HG03097 (cell line): ENCODE measurements around the gene SRPK3.

Experiments used
- ATAC-seq: cut with Tn5 transposase; IDR thresholded peaks from one replicate; pipeline ENCODE4 v1.9.1; 2021; ENCODE audit not compliant: unreplicated experiment, low FRiP score

SRPK3 gene

GRCh38 chrX:153828308-153828707, 47.5 kb downstream of the SRPK3 start:
- ATAC-seq = no peak

- no peak for ATAC-seq
Observed at GRCh38 chrX:153828723-153829548, 48.1 kb downstream of the SRPK3 start.

GRCh38 chrX:153829549-153829798, 48.6 kb downstream of the SRPK3 start:
- no peak for ATAC-seq

- ATAC-seq = no peak
Observed at GRCh38 chrX:153829799-153830639, 49.2 kb downstream of the SRPK3 start, which contains the start of gene PDZD4. Gene PDZD4 (minus strand): TSS chrX:153830544. CDS start chrX:153830298, 246 bp downstream.

GRCh38 chrX:153830640-153831428, 50.0 kb downstream of the SRPK3 start:
- no peak for ATAC-seq

GRCh38 chrX:153831429-153832150, 50.7 kb downstream of the SRPK3 start:
- no peak for ATAC-seq

- no peak for ATAC-seq
Observed at GRCh38 chrX:153832728-153833127, 51.9 kb downstream of the SRPK3 start.
